Liver (tissue), 9 donors: Measurements from ENCODE around the gene S100A2. TPM values are rescaled to one million over a fixed set of nuclear protein-coding genes. Genes with fewer than 3 reads are reported as not detected.
"Not testable (repeated sequence)": the region's sequence is repeated elsewhere in the genome, so short reads cannot be mapped to it uniquely, and the experiment has no call there.

ENCODE experiments used
- DNase-seq: peaks from one replicate; pipeline ENCODE4 v3.0.0-alpha.2; 2017; ENCODE audit warnings: low spot score
- H3K27ac ChIP-seq, 2 donors: one replicate each; pipeline ENCODE4 v1.7.0; 2013; ENCODE audit warnings: inconsistent platforms in 2 of 2, low read length in 2 of 2, control low read depth in 1 of 2, low read depth in 1 of 2, mild to moderate bottlenecking in 1 of 2
- H3K27me3 ChIP-seq, 4 donors: one replicate each; pipeline versions ENCODE4 v1.6.1 to v1.7.0; 2013; ENCODE audit warnings: low read length in 3 of 4, inconsistent platforms in 1 of 4, mild to moderate bottlenecking in 1 of 4, moderate library complexity in 1 of 4; ENCODE audit not compliant: control insufficient read depth in 4 of 4, insufficient read depth in 4 of 4
- H3K36me3 ChIP-seq, 4 donors: one replicate each; pipeline versions ENCODE4 v1.6.1 to v1.7.0; 2013; ENCODE audit warnings: low read length in 3 of 4, mild to moderate bottlenecking in 3 of 4, low read depth in 1 of 4, moderate library complexity in 1 of 4; ENCODE audit not compliant: control insufficient read depth in 4 of 4, insufficient read depth in 3 of 4
- H3K4me1 ChIP-seq, 4 donors: one replicate each; pipeline versions ENCODE4 v1.6.1 to v1.7.0; 2013; ENCODE audit warnings: low read length in 3 of 4, mild to moderate bottlenecking in 3 of 4, moderate library complexity in 1 of 4; ENCODE audit not compliant: control insufficient read depth in 4 of 4, insufficient read depth in 4 of 4
- H3K4me3 ChIP-seq, 3 donors: one replicate each; pipeline versions ENCODE4 v1.6.1 to v1.7.0; 2013; ENCODE audit warnings: low read length in 3 of 3, control low read depth in 1 of 3, low read depth in 1 of 3, mild to moderate bottlenecking in 1 of 3
- H3K9ac ChIP-seq, 2 donors: one replicate each; pipeline ENCODE4 v1.7.0; 2013; ENCODE audit warnings: low read length in 2 of 2, mild to moderate bottlenecking in 2 of 2, moderate library complexity in 2 of 2, control low read depth in 1 of 2, low read depth in 1 of 2
- H3K9me3 ChIP-seq, 4 donors: one replicate each; pipeline versions ENCODE4 v1.6.1 to v1.7.0; 2013; ENCODE audit warnings: low read length in 3 of 4; ENCODE audit not compliant: control insufficient read depth in 4 of 4
- ATF3 ChIP-seq: IDR thresholded peaks from 2 replicates; pipeline ENCODE4 v1.6.1; 2016; ENCODE audit warnings: antibody characterized with exemption
- CTCF ChIP-seq: fragments of 150-350 bp; IDR thresholded peaks from 2 replicates; pipeline ENCODE4 v1.5.1; 2017; ENCODE audit warnings: improper control_type of control experiment, low read depth, low read length; ENCODE audit not compliant: missing input control
- EGR1 ChIP-seq, 2 donors: IDR thresholded peaks; 2 replicates each; pipeline ENCODE4 v1.6.1; 2016 to 2018; ENCODE audit warnings: antibody characterized with exemption in 2 of 2, low read depth in 2 of 2
- FOXA1 ChIP-seq: IDR thresholded peaks from 2 replicates; pipeline ENCODE4 v1.6.1; 2016; ENCODE audit warnings: antibody characterized with exemption
- FOXA2 ChIP-seq: IDR thresholded peaks from 2 replicates; pipeline ENCODE4 v1.6.1; 2016; ENCODE audit warnings: antibody characterized with exemption
- GABPA ChIP-seq, 2 donors: IDR thresholded peaks in 1 of 2; conservative IDR thresholded peaks in 1 of 2; 2 replicates each; pipeline ENCODE4 v1.6.1; 2016; ENCODE audit warnings: antibody characterized with exemption in 2 of 2, mild to moderate bottlenecking in 1 of 2, moderate library complexity in 1 of 2
- HNF4A ChIP-seq, 2 donors: conservative IDR thresholded peaks; 2 replicates each; pipeline ENCODE4 v1.6.1; 2016; ENCODE audit warnings: antibody characterized with exemption in 2 of 2, mild to moderate bottlenecking in 2 of 2
- HNF4G ChIP-seq: IDR thresholded peaks from 2 replicates; pipeline ENCODE4 v1.6.1; 2016; ENCODE audit warnings: antibody characterized with exemption
- JUND ChIP-seq, 2 donors: IDR thresholded peaks; 2 replicates each; pipeline ENCODE4 v1.6.1; 2016; ENCODE audit warnings: antibody characterized with exemption in 2 of 2
- NR2F2 ChIP-seq: IDR thresholded peaks from 2 replicates; pipeline ENCODE4 v1.6.1; 2016; ENCODE audit warnings: antibody characterized with exemption
- RAD21 ChIP-seq, 2 donors: IDR thresholded peaks; 2 replicates each; pipeline ENCODE4 v1.6.1; 2016; ENCODE audit warnings: antibody characterized with exemption in 2 of 2, mild to moderate bottlenecking in 2 of 2
- REST ChIP-seq: IDR thresholded peaks from 2 replicates; pipeline ENCODE4 v1.6.1; 2016; ENCODE audit warnings: antibody characterized with exemption, mild to moderate bottlenecking
- RXRA ChIP-seq, 2 donors: IDR thresholded peaks; 2 replicates each; pipeline ENCODE4 v1.6.1; 2017 to 2018; ENCODE audit warnings: antibody characterized with exemption in 2 of 2, mild to moderate bottlenecking in 1 of 2
- SP1 ChIP-seq: IDR thresholded peaks from 2 replicates; pipeline ENCODE4 v1.6.1; 2018; ENCODE audit warnings: antibody characterized with exemption, mild to moderate bottlenecking
- TAF1 ChIP-seq: conservative IDR thresholded peaks from 2 replicates; pipeline ENCODE4 v1.6.1; 2016; ENCODE audit warnings: antibody characterized with exemption, mild to moderate bottlenecking
- YY1 ChIP-seq: IDR thresholded peaks from 2 replicates; pipeline ENCODE4 v1.6.1; 2016; ENCODE audit warnings: antibody characterized with exemption, mild to moderate bottlenecking
- ZBTB33 ChIP-seq: IDR thresholded peaks from 2 replicates; pipeline ENCODE4 v1.6.1; 2016; ENCODE audit warnings: antibody characterized with exemption
- WGBS: extraction: QIAGEN DNeasy Blood & Tissue Kit; methylation state at CpG from one replicate; pipeline ENCODE4 v1.1.7; 2013; 5-methylcytosine and 5-hydroxymethylcytosine counted together
- polyA plus RNA-seq, 2 donors: library from polyadenylated mRNA; stranded (reverse) in 1 of 2; unstranded in 1 of 2; fragments of 200-250 nt in 1 of 2; fragments of >200 nt in 1 of 2; fragmentation: Nextera tagmentation in 1 of 2; extraction: Ambion mirVana in 1 of 2; gene quantifications; one replicate each; pipeline versions ENCODE4 v1.2.1 to v1.2.3, GENCODE V29; 2013 to 2015
- total RNA-seq, 2 donors: library from RNA; depleted of rRNA; stranded (reverse); fragments of >200 nt; gene quantifications; one replicate each; pipeline ENCODE4 v1.2.3, GENCODE V29; 2014
- TF ChIP-seq, protein P1 (sequence below): IDR thresholded peaks from 2 replicates; pipeline ENCODE4 v1.6.1; 2016; ENCODE audit warnings: antibody characterized with exemption
- donor health status: healthy.
- donor health status: healthy.
- donor health status: healthy.
- donor health status: healthy.
- donor health status: healthy.

S100A2 gene
- total and polyA plus RNA-seq, 4 donors = 0.22 to 0.67 TPM; not detected in 2

DNA sequence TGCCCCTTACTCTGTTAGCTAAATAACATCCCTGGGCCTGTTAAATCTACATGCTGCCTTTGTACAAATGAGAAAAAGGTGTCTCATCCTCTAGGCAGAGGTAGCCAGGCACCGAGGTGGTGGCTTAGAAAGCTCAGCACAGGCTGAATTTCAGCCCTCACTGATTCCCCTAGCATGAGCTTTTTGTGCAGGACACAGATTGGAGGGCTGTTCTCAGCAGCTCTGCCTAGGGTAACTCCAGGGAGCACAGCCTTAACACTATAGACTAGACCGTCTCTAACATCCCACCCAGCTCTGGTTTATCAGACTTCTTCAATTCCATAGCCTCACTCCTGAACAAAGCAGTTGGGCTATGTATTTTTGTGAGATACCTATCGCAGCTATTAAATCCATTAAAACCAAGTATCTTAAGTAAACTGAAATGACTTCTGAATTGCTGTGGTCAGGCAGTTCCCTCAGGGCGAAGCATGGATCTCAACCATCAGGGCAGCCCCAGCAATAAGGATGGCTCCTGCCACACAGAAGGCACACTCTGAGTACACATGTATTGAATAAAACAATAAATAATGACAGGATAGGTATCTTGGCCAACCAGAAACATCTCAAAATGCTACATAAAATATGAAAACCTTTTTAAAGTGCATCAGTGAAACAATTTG is 44.7 kb downstream of the S100A2 start:
- TF ChIP-seq ATF3 (no peak), SP1 (no peak), FOXA2 (no peak), EGR1 (IDR thresholded peaks at IDR 0.05; ENCODE audit: low read depth in 2 of 2) (no peak), FOXA1 (no peak), CTCF (no peak), NR2F2 (no peak), RXRA (IDR thresholded peaks at IDR 0.05) (no peak), JUND (IDR thresholded peaks at IDR 0.05) (no peak), RAD21 (IDR thresholded peaks at IDR 0.05) (no peak), HNF4G (no peak), ZBTB33 (no peak), GABPA (IDR thresholded peaks at IDR 0.05 in 1 of 2, conservative IDR thresholded peaks at IDR 0.05 in 1 of 2) (no peak), REST (no peak), TAF1 (no peak), HNF4A (conservative IDR thresholded peaks at IDR 0.05) (no peak), YY1 (no peak)
- TF ChIP-seq, protein P1, sequence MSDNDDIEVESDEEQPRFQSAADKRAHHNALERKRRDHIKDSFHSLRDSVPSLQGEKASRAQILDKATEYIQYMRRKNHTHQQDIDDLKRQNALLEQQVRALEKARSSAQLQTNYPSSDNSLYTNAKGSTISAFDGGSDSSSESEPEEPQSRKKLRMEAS = no peak
- 92% methylated on average over 4 of the region's 4 CpGs for WGBS
- no peaks in the 10 kb centered on the region for H3K9me3 ChIP-seq
- H3K9ac ChIP-seq = no peak overlapping the region
- H3K36me3 ChIP-seq = no peaks in the 10 kb centered on the region
- no peak for DNase-seq
- no peak overlapping the region for H3K27ac ChIP-seq
- no peak overlapping the region for H3K4me3 ChIP-seq
- H3K27me3 ChIP-seq = no peaks in the 10 kb centered on the region
- peaks cover 0 to 1% (median 0%) of the 10 kb centered on the region in 4 donors for H3K4me1 ChIP-seq

DNA sequence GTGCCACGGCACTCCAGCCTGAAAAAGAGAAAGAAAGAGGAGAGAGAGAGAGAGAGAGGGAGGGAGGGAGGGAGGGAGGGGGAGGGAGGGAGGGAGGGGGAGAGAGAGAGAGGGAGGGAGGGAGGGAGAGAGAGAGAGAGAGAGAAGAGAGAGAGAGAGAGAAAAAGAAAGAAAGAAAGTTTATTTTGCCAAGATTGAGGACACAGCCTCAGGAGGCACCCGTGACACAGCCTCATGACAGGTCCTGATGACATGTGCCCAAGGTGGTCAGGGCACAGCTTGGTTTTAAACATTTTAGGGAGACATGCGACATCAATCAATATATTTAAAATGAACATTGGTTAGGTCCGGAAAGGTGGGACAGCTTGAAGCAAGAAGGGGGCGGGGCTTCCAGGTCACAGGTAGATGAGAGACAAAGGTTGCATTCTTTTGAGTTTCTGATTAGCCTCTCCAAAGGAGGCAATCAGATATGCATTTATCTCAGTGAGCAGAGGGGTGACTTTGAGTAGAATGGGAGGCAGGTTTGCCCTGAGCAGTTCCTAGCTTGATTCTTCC is 45.4 kb downstream of the S100A2 start:
- not testable (repeated sequence) for H3K9ac ChIP-seq, H3K4me3 ChIP-seq, H3K36me3 ChIP-seq, H3K4me1 ChIP-seq, H3K27me3 ChIP-seq, H3K27ac ChIP-seq, H3K9me3 ChIP-seq, DNase-seq
- WGBS = 73% methylated on average over 5 of the region's 5 CpGs
